ENCODE data around the gene MATN3. TPM values are rescaled to one million over a fixed set of nuclear protein-coding genes. Genes with fewer than 3 reads are reported as not detected.

MATN3 gene
- total and polyA plus RNA-seq, 2 donors from 2014 or later: 2.3 to 5.0 TPM

GRCh38 chr2:20023688-20024087, 11.2 kb upstream of the MATN3 start:
- intact Hi-C loops (cut with DNase I): no loop called here
- FAIRE-seq (no peak), DNase-seq (no peak)
- Histone ChIP-seq H3K9ac (ENCODE audit: low read length in 3 of 3) (no peak overlapping the region), H3K27me3 (ENCODE audit: control insufficient read depth, insufficient read depth, low read length) (no peaks in the 10 kb centered on the region), H3K4me3 (ENCODE audit: low read length in 3 of 3) (no peak overlapping the region), H3K9me3 (ENCODE audit: control insufficient read depth in 2 of 3, insufficient read depth in 1 of 3, low read length in 3 of 3) (peaks cover 0 to 4% (median 0%) of the 10 kb centered on the region in 3 donors), H3K36me3 (ENCODE audit: control insufficient read depth in 2 of 3, insufficient read depth in 3 of 3, low read length in 3 of 3) (peaks cover 0 to under 1% (median 0%) of the 10 kb centered on the region in 3 donors), H3K27ac (ENCODE audit: low read depth in 2 of 2, low read length in 2 of 2) (no peak overlapping the region), H3K4me1 (ENCODE audit: control insufficient read depth in 2 of 3, insufficient read depth in 2 of 3, low read depth in 1 of 3, low read length in 3 of 3) (peaks cover 0 to 4% (median 0%) of the 10 kb centered on the region in 3 donors)
- TF ChIP-seq CTCF (IDR thresholded peaks at IDR 0.05; ENCODE audit: borderline replicate concordance, extremely low read depth, insufficient read depth): no peak

GRCh38 chr2:20021405-20022009, 9.0 kb upstream of the MATN3 start:
- Histone ChIP-seq H3K27ac (ENCODE audit: low read depth in 2 of 2, low read length in 2 of 2) (no peak overlapping the region), H3K9ac (ENCODE audit: low read length in 3 of 3) (no peak overlapping the region), H3K9me3 (ENCODE audit: control insufficient read depth in 2 of 3, insufficient read depth in 1 of 3, low read length in 3 of 3) (peaks cover 0 to 4% (median 0%) of the 10 kb centered on the region in 3 donors), H3K4me1 (ENCODE audit: control insufficient read depth in 2 of 3, insufficient read depth in 2 of 3, low read depth in 1 of 3, low read length in 3 of 3) (peaks cover 0 to 4% (median 0%) of the 10 kb centered on the region in 3 donors), H3K36me3 (ENCODE audit: control insufficient read depth in 2 of 3, insufficient read depth in 3 of 3, low read length in 3 of 3) (no peaks in the 10 kb centered on the region), H3K27me3 (ENCODE audit: control insufficient read depth, insufficient read depth, low read length) (no peaks in the 10 kb centered on the region), H3K4me3 (ENCODE audit: low read length in 3 of 3) (no peak overlapping the region)
- no peak for TF ChIP-seq CTCF (IDR thresholded peaks at IDR 0.05; ENCODE audit: borderline replicate concordance, extremely low read depth, insufficient read depth)
- intact Hi-C loops (cut with DNase I): no loop called here
- DNase-seq: no peak
- no peak for FAIRE-seq

- intact Hi-C loops (cut with DNase I): loop anchor here (10.0 kb wide), 1 partner anchor 75 kb away; no protein-coding TSS in a partner anchor
- H3K4me3 ChIP-seq (ENCODE audit: low read length in 3 of 3): no peak overlapping the region
- H3K9me3 ChIP-seq (ENCODE audit: control insufficient read depth in 2 of 3, insufficient read depth in 1 of 3, low read length in 3 of 3): peaks cover 0 to 4% (median 0%) of the 10 kb centered on the region in 3 donors
- DNase-seq (no peak), FAIRE-seq (no peak)
- no peaks in the 10 kb centered on the region for H3K36me3 ChIP-seq (ENCODE audit: control insufficient read depth in 2 of 3, insufficient read depth in 3 of 3, low read length in 3 of 3)
- no peaks in the 10 kb centered on the region for H3K27me3 ChIP-seq (ENCODE audit: control insufficient read depth, insufficient read depth, low read length)
- no peak overlapping the region for H3K9ac ChIP-seq (ENCODE audit: low read length in 3 of 3)
- no peak overlapping the region for H3K27ac ChIP-seq (ENCODE audit: low read depth in 2 of 2, low read length in 2 of 2)
- TF ChIP-seq CTCF (IDR thresholded peaks at IDR 0.05; ENCODE audit: borderline replicate concordance, extremely low read depth, insufficient read depth): no peak
- H3K4me1 ChIP-seq (ENCODE audit: control insufficient read depth in 2 of 3, insufficient read depth in 2 of 3, low read depth in 1 of 3, low read length in 3 of 3): peaks cover 0 to 4% (median 0%) of the 10 kb centered on the region in 3 donors
These were observed 7.3 kb upstream of the MATN3 start for GRCh38 chr2:20019747-20020146.

All from kidney (tissue), 14 donors.